Colonic mucosa (tissue), 4 donors: ENCODE results near the gene UPK3A. TPM values are rescaled to one million over a fixed set of nuclear protein-coding genes. Genes with fewer than 3 reads are reported as not detected.
"Not testable (repeated sequence)": the region's sequence is repeated elsewhere in the genome, so short reads cannot be mapped to it uniquely, and the experiment has no call there.

Experiments
- DNase-seq: peaks from one replicate; pipeline ENCODE4 v3.0.0-alpha.2; 2020
- H3K27ac ChIP-seq: fragments of 200-600 bp; one replicate; pipeline ENCODE4 v1.8.0; 2021
- H3K27me3 ChIP-seq: fragments of 200-600 bp; one replicate; pipeline ENCODE4 v1.8.0; 2021
- H3K36me3 ChIP-seq: fragments of 200-600 bp; one replicate; pipeline ENCODE4 v1.8.0; 2021
- H3K4me1 ChIP-seq: fragments of 200-600 bp; one replicate; pipeline ENCODE4 v1.8.0; 2021; ENCODE audit warnings: mild to moderate bottlenecking
- H3K4me3 ChIP-seq: fragments of 200-600 bp; one replicate; pipeline ENCODE4 v1.8.0; 2021
- H3K9ac ChIP-seq, 2 donors: one replicate each; pipeline ENCODE4 v1.7.0; 2013; ENCODE audit warnings: control low read depth in 2 of 2, low read depth in 2 of 2, low read length in 2 of 2
- H3K9me3 ChIP-seq: fragments of 200-600 bp; one replicate; pipeline ENCODE4 v1.8.0; 2021
- intact Hi-C: fragments of 100-400 bp; cut with DNase I; formaldehyde crosslinking; loops from one replicate; pipeline ENCODE4 v1.14.1; 2022
- total RNA-seq, 2 donors: library from RNA; stranded (reverse); fragmentation: NEBNext Ultra II Directional in 1 of 2; extraction: Animal tissue kit (Norgen Biotek cat#: 25700) in 1 of 2; gene quantifications; one replicate each; pipeline ENCODE4 v1.2.1, GENCODE V29; 2021
- TF ChIP-seq, protein P1 (sequence below): fragments of 200-600 bp; IDR thresholded peaks from one replicate; pipeline ENCODE4 v1.8.0; 2022; ENCODE audit warnings: antibody characterized with exemption, mild to moderate bottlenecking
- donor health status: healthy.
- donor health status: DM: no; HTN: no; CAD: no.
- donor health status: DM: no; HTN: no; CAD: no.

UPK3A gene
- total RNA-seq, 2 donors from 2014 or later: 0.32 to 3.6 TPM

GRCh38 chr22:45259754-45260394 is 24.9 kb upstream of the UPK3A start:
- Histone ChIP-seq H3K4me1 (no peaks in the 10 kb centered on the region), H3K4me3 (no peak overlapping the region), H3K27ac (no peak overlapping the region), H3K9me3 (no peaks in the 10 kb centered on the region), H3K36me3 (no peaks in the 10 kb centered on the region), H3K9ac (no peak overlapping the region), H3K27me3 (no peaks in the 10 kb centered on the region)
- TF ChIP-seq, protein P1, sequence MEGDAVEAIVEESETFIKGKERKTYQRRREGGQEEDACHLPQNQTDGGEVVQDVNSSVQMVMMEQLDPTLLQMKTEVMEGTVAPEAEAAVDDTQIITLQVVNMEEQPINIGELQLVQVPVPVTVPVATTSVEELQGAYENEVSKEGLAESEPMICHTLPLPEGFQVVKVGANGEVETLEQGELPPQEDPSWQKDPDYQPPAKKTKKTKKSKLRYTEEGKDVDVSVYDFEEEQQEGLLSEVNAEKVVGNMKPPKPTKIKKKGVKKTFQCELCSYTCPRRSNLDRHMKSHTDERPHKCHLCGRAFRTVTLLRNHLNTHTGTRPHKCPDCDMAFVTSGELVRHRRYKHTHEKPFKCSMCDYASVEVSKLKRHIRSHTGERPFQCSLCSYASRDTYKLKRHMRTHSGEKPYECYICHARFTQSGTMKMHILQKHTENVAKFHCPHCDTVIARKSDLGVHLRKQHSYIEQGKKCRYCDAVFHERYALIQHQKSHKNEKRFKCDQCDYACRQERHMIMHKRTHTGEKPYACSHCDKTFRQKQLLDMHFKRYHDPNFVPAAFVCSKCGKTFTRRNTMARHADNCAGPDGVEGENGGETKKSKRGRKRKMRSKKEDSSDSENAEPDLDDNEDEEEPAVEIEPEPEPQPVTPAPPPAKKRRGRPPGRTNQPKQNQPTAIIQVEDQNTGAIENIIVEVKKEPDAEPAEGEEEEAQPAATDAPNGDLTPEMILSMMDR: no peak
- no peak for DNase-seq
- intact Hi-C loops: loop anchor here (5.0 kb wide), 1 partner anchor 158 kb away; no protein-coding TSS in a partner anchor

DNA sequence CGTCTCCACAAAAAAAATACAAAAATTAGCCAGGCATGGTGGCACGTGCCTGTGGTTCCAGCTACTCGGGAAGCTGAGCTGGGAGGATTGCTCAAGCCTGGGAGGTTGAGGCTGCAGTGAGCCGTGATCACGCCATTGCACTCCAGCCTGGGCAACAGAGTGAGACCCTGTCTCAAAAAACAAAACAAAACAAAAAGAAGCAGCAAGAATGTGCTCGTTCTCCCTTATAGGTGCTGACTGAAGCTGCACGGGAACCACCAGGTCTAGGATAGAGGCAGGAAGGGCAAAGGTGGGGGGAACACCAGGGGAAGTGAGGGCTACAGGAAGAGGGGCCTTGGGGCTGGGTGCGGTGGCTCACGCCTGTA is 24.4 kb upstream of the UPK3A start:
- H3K27ac ChIP-seq, H3K9ac ChIP-seq, H3K9me3 ChIP-seq, H3K36me3 ChIP-seq, DNase-seq, H3K4me1 ChIP-seq, H3K4me3 ChIP-seq, H3K27me3 ChIP-seq: not testable (repeated sequence)
- intact Hi-C loops: loop anchor here (5.0 kb wide), 1 partner anchor 158 kb away; no protein-coding TSS in a partner anchor

DNA sequence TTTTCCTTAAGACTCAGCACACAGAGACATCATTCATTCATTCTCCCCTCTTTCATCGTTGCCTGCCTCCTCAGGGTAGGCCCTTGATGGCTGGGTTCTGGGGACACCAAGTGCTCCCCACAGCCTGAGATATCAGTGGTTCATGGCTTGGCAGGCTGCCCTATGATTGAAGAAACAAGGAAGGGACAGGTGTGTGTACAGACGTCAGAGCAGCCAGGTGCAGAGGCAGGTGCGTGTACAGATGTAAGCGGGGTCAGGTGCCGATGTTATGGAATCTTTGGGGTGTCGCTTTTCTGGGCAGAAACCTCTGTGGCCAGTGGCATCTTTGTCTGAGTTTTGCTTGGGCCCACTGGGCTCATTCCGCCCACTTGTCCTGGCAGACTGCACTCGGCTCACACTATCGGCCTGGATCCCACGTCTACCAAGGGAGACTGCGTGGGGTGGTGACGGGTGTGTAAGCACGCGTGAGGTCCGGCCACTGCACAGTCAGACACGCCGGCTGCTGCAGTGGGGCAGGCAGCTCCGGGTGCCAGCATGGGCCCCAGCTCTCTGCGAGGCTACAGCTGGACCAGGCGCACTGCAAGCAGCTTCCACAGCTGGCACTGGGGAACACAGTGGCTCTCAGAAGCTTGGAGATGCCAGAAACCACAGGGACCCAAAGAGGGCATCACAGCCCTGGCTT is 23.2 kb upstream of the UPK3A start:
- Histone ChIP-seq H3K9ac (no peak overlapping the region), H3K4me1 (no peaks in the 10 kb centered on the region), H3K36me3 (no peaks in the 10 kb centered on the region), H3K27me3 (no peaks in the 10 kb centered on the region), H3K9me3 (no peaks in the 10 kb centered on the region), H3K27ac (no peak overlapping the region), H3K4me3 (no peak overlapping the region)
- intact Hi-C loops: loop anchor here (5.0 kb wide), 1 partner anchor 159 kb away; no protein-coding TSS in a partner anchor
- DNase-seq: peak; percentile 71
- TF ChIP-seq, protein P1: no peak

- H3K4me3 ChIP-seq: no peak overlapping the region
- H3K9ac ChIP-seq: no peak overlapping the region
- H3K9me3 ChIP-seq: no peaks in the 10 kb centered on the region
- no peaks in the 10 kb centered on the region for H3K4me1 ChIP-seq
- no peaks in the 10 kb centered on the region for H3K36me3 ChIP-seq
- intact Hi-C loops: loop anchor here (5.0 kb wide), 1 partner anchor 160 kb away; no protein-coding TSS in a partner anchor
- TF ChIP-seq, protein P1: no peak
- no peak overlapping the region for H3K27ac ChIP-seq
- H3K27me3 ChIP-seq: no peaks in the 10 kb centered on the region
- no peak for DNase-seq
These were observed 22.4 kb upstream of the UPK3A start for GRCh38 chr22:45262195-45262930.

DNA sequence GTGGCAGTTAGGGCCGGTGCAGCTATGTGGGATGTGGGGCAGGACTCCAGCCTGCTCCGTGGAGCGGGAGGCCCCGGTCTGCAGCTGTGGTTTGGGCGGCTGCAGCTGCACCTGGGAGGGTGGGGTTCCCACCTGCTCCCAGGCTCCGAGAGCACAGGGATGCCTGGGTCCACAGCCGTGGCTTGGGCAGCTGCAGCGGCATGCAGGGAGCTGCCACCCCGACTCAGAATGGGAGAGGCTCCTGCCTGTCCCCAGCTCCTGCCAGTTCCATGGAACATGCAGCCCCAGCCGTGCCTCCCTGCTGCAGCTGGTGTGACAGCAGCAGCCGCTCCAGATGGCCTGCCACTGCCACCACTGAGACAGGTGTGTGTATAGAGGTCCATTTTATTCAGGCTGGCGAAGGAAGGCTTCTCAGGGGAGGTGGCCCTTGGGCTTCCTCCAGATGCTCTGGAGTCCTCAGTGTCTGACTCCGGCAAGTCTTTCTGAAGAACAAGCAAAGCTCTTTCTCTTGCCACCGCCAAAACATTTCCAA is 21.8 kb upstream of the UPK3A start:
- Histone ChIP-seq H3K27me3 (no peaks in the 10 kb centered on the region), H3K4me3 (no peak overlapping the region), H3K9me3 (no peaks in the 10 kb centered on the region), H3K36me3 (no peaks in the 10 kb centered on the region), H3K9ac (no peak overlapping the region), H3K4me1 (no peaks in the 10 kb centered on the region), H3K27ac (no peak overlapping the region)
- TF ChIP-seq, protein P1: no peak
- intact Hi-C loops: loop anchor here (5.0 kb wide), 1 partner anchor 161 kb away; no protein-coding TSS in a partner anchor
- no peak for DNase-seq
